ENCODE results near the gene ATXN8OS.

ATXN8OS gene

DNA sequence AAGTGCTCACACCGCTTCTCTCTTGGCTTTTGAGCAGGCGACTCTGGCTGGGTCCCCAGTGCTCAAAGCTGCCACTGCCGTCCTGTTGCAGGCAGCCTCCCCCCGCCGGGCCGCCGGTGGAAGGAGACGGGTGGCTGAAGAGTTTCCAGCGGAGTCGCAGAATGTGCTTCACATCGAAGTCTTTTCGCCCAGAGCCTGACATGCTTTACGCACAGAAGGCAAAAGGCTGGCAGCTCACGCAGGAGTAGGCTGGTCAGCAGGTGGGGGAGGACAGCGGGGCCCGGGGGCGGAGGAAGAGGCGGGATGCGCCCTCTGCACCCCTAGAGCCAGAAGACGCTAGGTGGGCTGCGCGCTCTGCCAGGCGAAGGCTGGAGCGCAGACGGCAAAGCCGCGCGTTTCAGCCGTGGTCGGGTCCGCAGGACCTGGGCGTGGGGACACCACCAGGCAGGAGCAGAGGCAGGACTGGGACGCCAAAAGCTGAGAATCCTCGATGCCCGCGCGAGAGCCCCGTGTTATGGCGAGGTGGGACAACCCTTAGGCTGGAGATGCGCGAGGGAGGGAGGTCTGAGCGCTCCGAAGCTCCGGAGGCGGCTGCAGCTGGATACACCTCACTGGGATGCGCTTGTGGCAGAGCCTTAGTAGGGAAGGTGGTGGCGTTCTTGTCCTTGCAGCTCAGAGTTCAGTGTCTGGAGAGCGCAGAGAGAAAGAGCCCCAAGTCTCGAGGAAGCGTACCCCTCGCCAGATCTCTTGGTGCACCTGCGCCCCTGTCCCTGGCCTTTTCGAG is at the start of gene ATXN8OS:
Gene ATXN8OS, plus strand, starts transcription at position 329 of the 784 bp plus-strand sequence.
- TF ChIP-seq POLR2AphosphoS5 (IDR thresholded peaks at IDR 0.05; ENCODE audit: borderline replicate concordance, low read depth, low read length) (no peak), FOXP2 (optimal IDR thresholded peaks at IDR 0.05; ENCODE audit: control extremely low read depth, extremely low read length, insufficient read depth) (no peak), EZH2 (IDR thresholded peaks at IDR 0.05) (no peak)
- H3K9me3 ChIP-seq (ENCODE audit: low read depth, low read length): no peaks in the 10 kb centered on the region
- no peaks in the 10 kb centered on the region for H3K36me3 ChIP-seq (ENCODE audit: insufficient read depth, low read length)
- no peak within 1 kb of the TSS for H3K9ac ChIP-seq (ENCODE audit: insufficient read length)
- DNase-seq (ENCODE audit: low read depth, low spot score): no peak
- H3K4me3 ChIP-seq: no peak within 1 kb of the TSS
- no peak within 1 kb of the TSS for H3K27ac ChIP-seq

- Histone ChIP-seq H3K9ac (ENCODE audit: insufficient read length) (no peak overlapping the region), H3K36me3 (ENCODE audit: insufficient read depth, low read length) (no peaks in the 10 kb centered on the region), H3K27ac (no peak overlapping the region), H3K4me3 (no peak overlapping the region), H3K9me3 (ENCODE audit: low read depth, low read length) (no peaks in the 10 kb centered on the region)
- no peak for TF ChIP-seq EZH2 (IDR thresholded peaks at IDR 0.05)
- no peak for TF ChIP-seq FOXP2 (optimal IDR thresholded peaks at IDR 0.05; ENCODE audit: control extremely low read depth, extremely low read length, insufficient read depth)
- no peak for TF ChIP-seq POLR2AphosphoS5 (IDR thresholded peaks at IDR 0.05; ENCODE audit: borderline replicate concordance, low read depth, low read length)
- DNase-seq (ENCODE audit: low read depth, low spot score): no peak
Observed at GRCh38 chr13:70080012-70080411, 27.6 kb upstream of the ATXN8OS start.

DNA sequence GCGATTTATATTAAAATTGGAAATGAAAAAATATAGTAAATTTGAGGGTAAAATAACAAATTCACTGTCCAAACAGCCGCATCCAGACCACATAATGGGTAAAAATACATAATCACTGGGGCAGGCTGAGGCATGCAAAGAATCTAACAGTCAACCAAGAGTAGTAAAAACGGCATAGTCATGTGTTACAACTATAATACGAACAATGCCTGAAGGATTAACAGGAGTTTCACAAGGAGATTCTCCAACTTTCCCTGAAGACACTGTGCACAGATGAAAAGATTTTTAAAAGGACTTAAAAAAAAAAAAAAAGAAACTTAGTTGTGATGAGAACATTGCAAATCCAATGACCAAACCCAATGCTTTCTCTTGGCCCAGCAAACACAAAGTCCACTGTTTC is 20.4 kb upstream of the ATXN8OS start:
- no peak for DNase-seq (ENCODE audit: low read depth, low spot score)
- no peak overlapping the region for H3K4me3 ChIP-seq
- H3K9ac ChIP-seq (ENCODE audit: insufficient read length): no peak overlapping the region
- no peaks in the 10 kb centered on the region for H3K36me3 ChIP-seq (ENCODE audit: insufficient read depth, low read length)
- no peaks in the 10 kb centered on the region for H3K9me3 ChIP-seq (ENCODE audit: low read depth, low read length)
- no peak overlapping the region for H3K27ac ChIP-seq
- TF ChIP-seq EZH2 (IDR thresholded peaks at IDR 0.05): no peak
- TF ChIP-seq FOXP2 (optimal IDR thresholded peaks at IDR 0.05; ENCODE audit: control extremely low read depth, extremely low read length, insufficient read depth): no peak
- TF ChIP-seq POLR2AphosphoS5 (IDR thresholded peaks at IDR 0.05; ENCODE audit: borderline replicate concordance, low read depth, low read length): no peak

GRCh38 chr13:70088926-70089325 is 18.7 kb upstream of the ATXN8OS start:
- Histone ChIP-seq H3K36me3 (ENCODE audit: insufficient read depth, low read length) (no peaks in the 10 kb centered on the region), H3K27ac (no peak overlapping the region), H3K4me3 (no peak overlapping the region), H3K9ac (ENCODE audit: insufficient read length) (no peak overlapping the region), H3K9me3 (ENCODE audit: low read depth, low read length) (no peaks in the 10 kb centered on the region)
- DNase-seq (ENCODE audit: low read depth, low spot score): no peak
- no peak for TF ChIP-seq POLR2AphosphoS5 (IDR thresholded peaks at IDR 0.05; ENCODE audit: borderline replicate concordance, low read depth, low read length)
- no peak for TF ChIP-seq EZH2 (IDR thresholded peaks at IDR 0.05)
- TF ChIP-seq FOXP2 (optimal IDR thresholded peaks at IDR 0.05; ENCODE audit: control extremely low read depth, extremely low read length, insufficient read depth): no peak

DNA sequence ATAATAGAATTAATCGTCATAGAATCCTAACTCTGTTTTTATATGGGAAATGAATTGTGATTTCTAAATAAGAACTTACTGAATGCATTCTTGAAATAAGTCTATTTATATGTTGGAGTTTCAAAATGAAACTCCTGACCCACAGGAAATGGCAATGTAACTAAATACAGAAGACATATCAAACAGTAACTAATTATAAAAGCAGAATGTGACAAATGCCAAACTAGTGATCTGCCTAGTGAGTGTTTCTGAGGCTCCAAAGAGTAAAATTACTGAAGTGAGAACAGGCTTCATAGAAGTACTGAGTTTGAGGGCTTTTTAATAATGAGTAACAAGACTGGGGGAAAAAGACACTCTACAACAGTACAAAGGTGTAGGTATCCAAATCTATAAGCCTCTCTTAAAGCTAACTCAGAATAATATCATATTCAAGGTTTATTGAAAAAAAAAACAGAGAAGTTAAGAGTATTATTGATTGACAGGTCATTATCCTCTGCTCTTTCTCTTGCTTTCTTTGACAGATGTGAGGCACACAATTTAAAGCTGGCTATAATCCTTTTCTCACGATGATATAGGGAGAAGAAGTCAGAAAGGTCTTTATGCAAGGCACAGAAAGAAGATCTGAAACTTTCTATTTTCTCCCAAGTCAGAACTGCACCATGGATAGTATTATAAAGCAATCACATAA is 17.4 kb upstream of the ATXN8OS start:
- Histone ChIP-seq H3K4me3 (no peak overlapping the region), H3K9me3 (ENCODE audit: low read depth, low read length) (no peaks in the 10 kb centered on the region), H3K9ac (ENCODE audit: insufficient read length) (no peak overlapping the region), H3K36me3 (ENCODE audit: insufficient read depth, low read length) (no peaks in the 10 kb centered on the region), H3K27ac (no peak overlapping the region)
- no peak for TF ChIP-seq FOXP2 (optimal IDR thresholded peaks at IDR 0.05; ENCODE audit: control extremely low read depth, extremely low read length, insufficient read depth)
- TF ChIP-seq POLR2AphosphoS5 (IDR thresholded peaks at IDR 0.05; ENCODE audit: borderline replicate concordance, low read depth, low read length): no peak
- TF ChIP-seq EZH2 (IDR thresholded peaks at IDR 0.05): no peak
- no peak for DNase-seq (ENCODE audit: low read depth, low spot score)

DNA sequence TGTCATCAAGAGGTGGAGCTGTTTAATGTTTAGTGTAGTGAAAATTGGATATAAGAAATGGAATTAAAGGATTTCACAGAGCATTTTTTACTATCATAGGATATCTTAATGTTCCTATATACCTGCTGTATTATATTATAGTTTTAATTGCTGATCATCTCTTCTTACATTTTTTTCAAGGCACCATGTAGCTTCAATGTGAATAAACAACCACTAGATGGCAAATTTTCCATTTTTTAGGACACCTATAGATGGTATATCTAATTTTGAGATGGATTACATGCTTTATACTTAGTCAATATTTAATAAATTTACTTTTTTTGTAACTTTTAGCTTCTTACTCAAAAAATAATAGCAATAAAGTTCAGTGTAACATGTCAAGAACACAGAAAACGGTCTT is 9.0 kb upstream of the ATXN8OS start:
- TF ChIP-seq POLR2AphosphoS5 (IDR thresholded peaks at IDR 0.05; ENCODE audit: borderline replicate concordance, low read depth, low read length) (no peak), FOXP2 (optimal IDR thresholded peaks at IDR 0.05; ENCODE audit: control extremely low read depth, extremely low read length, insufficient read depth) (no peak), EZH2 (IDR thresholded peaks at IDR 0.05) (no peak)
- Histone ChIP-seq H3K9ac (ENCODE audit: insufficient read length) (no peak overlapping the region), H3K9me3 (ENCODE audit: low read depth, low read length) (no peaks in the 10 kb centered on the region), H3K27ac (no peak overlapping the region), H3K36me3 (ENCODE audit: insufficient read depth, low read length) (no peaks in the 10 kb centered on the region), H3K4me3 (no peak overlapping the region)
- DNase-seq (ENCODE audit: low read depth, low spot score): no peak

DNA sequence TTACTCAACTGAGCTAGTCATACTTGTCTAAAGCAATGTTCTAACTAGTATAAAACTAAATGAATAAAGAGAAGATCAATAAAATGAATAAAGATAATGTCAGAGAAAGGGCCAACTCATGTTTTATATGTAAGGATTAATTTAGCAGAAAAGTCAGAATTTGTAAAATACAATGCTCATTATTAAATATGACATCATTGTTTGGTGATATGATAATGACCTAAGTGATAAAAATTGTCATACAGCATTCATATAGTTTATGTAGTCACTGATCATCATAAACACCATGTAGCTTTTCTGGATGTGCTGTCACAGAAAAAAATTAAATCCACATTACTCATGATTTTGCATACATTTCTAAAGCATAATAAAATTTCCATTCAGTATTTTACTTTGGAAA is 3.1 kb upstream of the ATXN8OS start:
- Histone ChIP-seq H3K36me3 (ENCODE audit: insufficient read depth, low read length) (no peaks in the 10 kb centered on the region), H3K9me3 (ENCODE audit: low read depth, low read length) (no peaks in the 10 kb centered on the region), H3K27ac (no peak overlapping the region), H3K4me3 (no peak overlapping the region), H3K9ac (ENCODE audit: insufficient read length) (no peak overlapping the region)
- TF ChIP-seq POLR2AphosphoS5 (IDR thresholded peaks at IDR 0.05; ENCODE audit: borderline replicate concordance, low read depth, low read length): no peak
- TF ChIP-seq FOXP2 (optimal IDR thresholded peaks at IDR 0.05; ENCODE audit: control extremely low read depth, extremely low read length, insufficient read depth): no peak
- TF ChIP-seq EZH2 (IDR thresholded peaks at IDR 0.05): no peak
- no peak for DNase-seq (ENCODE audit: low read depth, low spot score)

DNA sequence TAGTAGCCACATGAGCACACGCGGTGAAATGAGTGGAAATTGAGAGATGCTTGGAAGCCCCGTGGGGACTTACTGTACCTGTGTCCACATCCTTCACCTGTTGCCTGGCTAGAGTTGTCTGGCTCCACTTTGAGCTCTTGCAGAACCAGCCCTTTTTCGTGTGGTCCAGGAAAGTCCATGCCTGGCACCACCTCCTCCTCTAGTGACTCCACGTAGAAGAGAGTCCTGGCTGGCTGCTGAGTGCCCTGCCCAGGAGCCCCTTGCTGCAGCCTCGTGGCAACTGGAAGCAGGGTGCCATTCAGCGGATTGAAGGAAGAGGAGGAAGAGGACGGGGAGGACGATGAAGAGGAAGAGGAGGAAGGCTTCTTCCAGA is 515 bp upstream of the ATXN8OS start:
- no peaks in the 10 kb centered on the region for H3K9me3 ChIP-seq (ENCODE audit: low read depth, low read length)
- no peak overlapping the region for H3K4me3 ChIP-seq
- no peak for DNase-seq (ENCODE audit: low read depth, low spot score)
- no peak overlapping the region for H3K27ac ChIP-seq
- TF ChIP-seq FOXP2 (optimal IDR thresholded peaks at IDR 0.05; ENCODE audit: control extremely low read depth, extremely low read length, insufficient read depth) (no peak), EZH2 (IDR thresholded peaks at IDR 0.05) (no peak)
- no peaks in the 10 kb centered on the region for H3K36me3 ChIP-seq (ENCODE audit: insufficient read depth, low read length)
- no peak overlapping the region for H3K9ac ChIP-seq (ENCODE audit: insufficient read length)
